Measurements from ENCODE around the gene CNTF. TPM values are rescaled to one million over a fixed set of nuclear protein-coding genes. Genes with fewer than 3 reads are reported as not detected.

Gene CNTF
- total and polyA plus RNA-seq, 2 experiments from 2014 or later, result 3.1 TPM; not detected in 1

- no peak overlapping the region for H3K4me2 ChIP-seq
- H3K79me2 ChIP-seq, result no peaks in the 10 kb centered on the region
- no peaks in the 10 kb centered on the region for H4K20me1 ChIP-seq (ENCODE audit: insufficient read depth, poor library complexity, severe bottlenecking)
- peaks cover 3% of the 10 kb centered on the region for H3K4me1 ChIP-seq (ENCODE audit: insufficient read depth)
- H2AFZ ChIP-seq, result no peak overlapping the region
- H3K9me2 ChIP-seq (replicated peaks; ENCODE audit: insufficient read depth), result no peaks in the 10 kb centered on the region
- H3K4me3 ChIP-seq, result no peak overlapping the region
- H3K36me3 ChIP-seq (replicated peaks; ENCODE audit: insufficient read depth, low read depth), result no peaks in the 10 kb centered on the region
- TF ChIP-seq EZH2phosphoT487 (IDR thresholded peaks at IDR 0.05; ENCODE audit: low read depth, severe bottlenecking, unreplicated experiment) (no peak), EZH2 (IDR thresholded peaks at IDR 0.05; ENCODE audit: borderline replicate concordance) (no peak), CTCF (IDR thresholded peaks at IDR 0.05; ENCODE audit: poor library complexity) (no peak)
- no peaks in the 10 kb centered on the region for H3K27me3 ChIP-seq
- H3K9me3 ChIP-seq (ENCODE audit: low read depth), result no peaks in the 10 kb centered on the region
- no peak overlapping the region for H3K27ac ChIP-seq
- no peak for DNase-seq (ENCODE audit: low spot score)
These were observed 23.4 kb downstream of the CNTF start for GRCh38 chr11:58645854-58646253.

GRCh38 chr11:58647141-58647699, 24.8 kb downstream of the CNTF start:
- DNase-seq (ENCODE audit: low spot score), result no peak
- H3K4me3 ChIP-seq, result no peak overlapping the region
- H3K9me3 ChIP-seq (ENCODE audit: low read depth), result no peaks in the 10 kb centered on the region
- H3K4me2 ChIP-seq, result no peak overlapping the region
- peaks cover 3% of the 10 kb centered on the region for H3K4me1 ChIP-seq (ENCODE audit: insufficient read depth)
- no peaks in the 10 kb centered on the region for H3K9me2 ChIP-seq (replicated peaks; ENCODE audit: insufficient read depth)
- no peaks in the 10 kb centered on the region for H3K27me3 ChIP-seq
- H3K79me2 ChIP-seq, result no peaks in the 10 kb centered on the region
- H4K20me1 ChIP-seq (ENCODE audit: insufficient read depth, poor library complexity, severe bottlenecking), result no peaks in the 10 kb centered on the region
- TF ChIP-seq EZH2 (IDR thresholded peaks at IDR 0.05; ENCODE audit: borderline replicate concordance), result no peak
- no peak for TF ChIP-seq EZH2phosphoT487 (IDR thresholded peaks at IDR 0.05; ENCODE audit: low read depth, severe bottlenecking, unreplicated experiment)
- no peak for TF ChIP-seq CTCF (IDR thresholded peaks at IDR 0.05; ENCODE audit: poor library complexity)
- H2AFZ ChIP-seq, result no peak overlapping the region
- no peaks in the 10 kb centered on the region for H3K36me3 ChIP-seq (replicated peaks; ENCODE audit: insufficient read depth, low read depth)
- 86% methylated on average over 2 of the region's 2 CpGs for WGBS (ENCODE audit: low lambda C conversion rate, missing lambda C conversion rate)
- H3K27ac ChIP-seq, result no peak overlapping the region

GRCh38 chr11:58647866-58648265, 25.4 kb downstream of the CNTF start:
- no peaks in the 10 kb centered on the region for H3K4me1 ChIP-seq (ENCODE audit: insufficient read depth)

More at GRCh38 chr11:58647866-58648265, 25.4 kb downstream of the CNTF start:
- Histone ChIP-seq H3K27me3 (no peaks in the 10 kb centered on the region), H3K9me2 (replicated peaks; ENCODE audit: insufficient read depth) (no peaks in the 10 kb centered on the region), H3K79me2 (no peaks in the 10 kb centered on the region), H3K27ac (no peak overlapping the region), H3K4me2 (no peak overlapping the region), H3K9me3 (ENCODE audit: low read depth) (no peaks in the 10 kb centered on the region), H4K20me1 (ENCODE audit: insufficient read depth, poor library complexity, severe bottlenecking) (no peaks in the 10 kb centered on the region), H2AFZ (no peak overlapping the region), H3K4me3 (no peak overlapping the region), H3K36me3 (replicated peaks; ENCODE audit: insufficient read depth, low read depth) (no peaks in the 10 kb centered on the region)
- no peak for DNase-seq (ENCODE audit: low spot score)
- WGBS (ENCODE audit: low lambda C conversion rate, missing lambda C conversion rate), result 87% methylated on average over 1 of the region's 1 CpG
- no peak for TF ChIP-seq CTCF (IDR thresholded peaks at IDR 0.05; ENCODE audit: poor library complexity)
- TF ChIP-seq EZH2 (IDR thresholded peaks at IDR 0.05; ENCODE audit: borderline replicate concordance), result no peak
- TF ChIP-seq EZH2phosphoT487 (IDR thresholded peaks at IDR 0.05; ENCODE audit: low read depth, severe bottlenecking, unreplicated experiment), result no peak
